HG03064 (cell line): ENCODE results near the gene CXCR5.

ENCODE experiments used
- ATAC-seq: cut with Tn5 transposase; IDR thresholded peaks from one replicate; pipeline ENCODE4 v1.9.1; 2021; ENCODE audit warnings: low read depth; ENCODE audit not compliant: unreplicated experiment

CXCR5 gene

GRCh38 chr11:118911880-118912741 is 28.4 kb downstream of the CXCR5 start:
- ATAC-seq: no peak

DNA sequence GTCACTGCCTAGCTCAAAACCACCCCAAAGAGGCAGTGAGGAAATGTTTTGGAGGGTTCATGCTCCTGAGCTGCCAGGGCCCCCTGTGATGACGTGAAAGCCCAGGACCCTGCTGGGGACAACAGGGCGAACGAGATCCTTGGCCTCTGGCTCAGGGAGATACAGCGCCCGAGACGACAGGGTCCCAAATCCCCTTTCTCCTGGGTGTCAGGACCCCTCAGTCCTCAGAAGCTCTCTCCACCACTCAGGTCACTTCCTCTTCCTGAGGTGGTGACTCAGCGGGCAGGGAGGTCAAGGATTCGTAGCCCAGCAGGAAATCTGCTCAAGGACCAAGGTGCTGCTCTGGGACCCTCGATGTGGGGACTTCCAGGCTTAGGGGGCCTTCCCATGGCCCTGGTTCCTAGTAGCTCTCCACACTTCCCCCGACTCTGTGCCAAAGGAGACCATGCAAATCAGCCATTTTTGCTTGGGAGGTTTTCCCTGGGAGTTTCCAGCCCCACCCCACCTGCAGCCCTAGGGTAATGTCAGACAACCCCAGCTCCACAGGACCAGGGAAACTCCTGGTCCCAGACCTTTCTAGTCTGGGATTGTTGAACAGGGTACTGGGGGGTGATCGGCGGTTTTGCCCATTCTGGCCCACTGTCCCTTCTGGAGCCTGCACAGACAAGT is 29.2 kb downstream of the CXCR5 start:
- ATAC-seq: no peak

- no peak for ATAC-seq
Measured at GRCh38 chr11:118913411-118914125, 29.9 kb downstream of the CXCR5 start.

DNA sequence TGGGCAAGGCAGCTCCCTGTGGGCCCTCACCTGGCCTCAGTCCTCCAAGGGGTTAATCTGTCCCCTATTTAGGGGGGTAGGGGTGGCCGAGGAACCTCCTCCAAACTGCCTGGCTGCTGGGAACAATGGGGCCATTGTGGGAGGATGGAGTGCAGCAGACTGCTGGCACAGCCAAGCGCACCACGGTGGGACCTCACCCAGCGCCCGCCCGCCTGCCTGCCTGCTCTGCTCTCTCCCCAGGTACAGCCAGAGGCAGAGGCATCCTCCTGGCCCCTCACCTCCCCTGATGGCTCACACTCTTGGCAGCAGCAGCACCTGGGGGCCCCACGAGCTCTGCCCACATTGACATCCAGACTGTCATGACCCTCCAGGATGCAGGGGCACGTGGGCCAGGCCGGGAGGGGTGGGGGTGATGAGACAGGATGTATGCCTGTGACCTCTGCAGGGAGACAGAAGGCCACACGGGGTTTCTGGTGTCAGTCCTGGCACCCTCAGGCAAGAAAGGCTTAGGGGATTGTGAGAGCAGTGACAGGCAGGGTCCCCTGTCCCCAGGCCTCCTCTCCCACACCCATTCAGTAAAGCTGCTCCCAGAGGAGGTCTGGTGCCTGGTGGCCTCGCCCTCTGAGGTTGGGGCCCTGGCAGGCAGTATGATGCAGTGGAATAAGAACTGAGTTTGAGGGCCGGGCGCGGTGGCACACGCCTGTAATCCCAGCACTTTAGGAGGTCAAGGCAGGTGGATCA is 30.7 kb downstream of the CXCR5 start:
- no peak for ATAC-seq

GRCh38 chr11:118914987-118915386 is 31.3 kb downstream of the CXCR5 start:
- no peak for ATAC-seq

DNA sequence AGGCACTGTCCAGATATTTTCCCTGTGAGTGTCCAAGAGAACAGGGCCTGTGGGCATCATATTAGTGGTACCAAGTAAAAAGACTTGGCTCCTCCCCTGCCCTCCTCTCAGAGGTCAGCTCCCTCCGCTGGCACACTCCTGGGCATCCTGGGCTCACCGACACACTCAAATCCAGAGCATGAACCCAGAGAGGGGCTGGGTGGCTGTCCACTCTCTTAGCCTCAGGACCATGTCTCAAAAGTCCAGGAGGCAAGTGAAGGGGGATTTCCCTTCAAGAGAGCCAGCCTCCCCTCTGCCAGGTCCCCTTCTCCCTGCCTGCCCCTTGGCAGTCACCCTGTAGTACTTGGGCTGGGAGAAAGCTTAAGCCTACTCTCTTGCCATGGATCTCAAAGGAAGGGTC is 31.7 kb downstream of the CXCR5 start:
- no peak for ATAC-seq

GRCh38 chr11:118915941-118916841 is 32.5 kb downstream of the CXCR5 start:
- ATAC-seq: no peak

DNA sequence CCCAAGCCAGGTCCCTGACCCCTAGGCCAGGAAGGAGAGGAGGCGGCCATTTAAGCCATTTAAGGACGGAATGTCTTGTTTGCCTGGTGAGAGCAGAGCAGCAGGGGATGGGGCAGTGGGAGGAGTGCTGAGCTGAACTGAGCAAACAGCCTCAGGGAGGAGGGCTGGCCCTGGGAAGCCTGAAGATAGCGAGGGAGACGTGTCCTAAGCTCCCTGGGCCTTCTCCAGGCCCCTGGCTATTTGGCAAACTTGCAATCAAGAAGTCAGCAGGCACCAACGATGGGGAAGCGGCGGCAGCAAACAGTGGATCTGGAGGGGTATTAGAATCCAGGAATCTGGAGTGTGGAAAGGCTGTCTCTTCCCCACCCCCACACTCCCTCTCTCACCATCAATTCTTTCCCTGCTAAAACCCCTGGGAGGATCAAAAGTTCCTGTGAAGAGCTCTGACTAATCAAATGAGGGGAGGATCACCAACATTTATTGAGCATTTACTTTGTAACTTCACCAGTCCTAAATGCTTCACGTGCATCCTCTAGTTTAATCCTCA is 33.2 kb downstream of the CXCR5 start:
- no peak for ATAC-seq

DNA sequence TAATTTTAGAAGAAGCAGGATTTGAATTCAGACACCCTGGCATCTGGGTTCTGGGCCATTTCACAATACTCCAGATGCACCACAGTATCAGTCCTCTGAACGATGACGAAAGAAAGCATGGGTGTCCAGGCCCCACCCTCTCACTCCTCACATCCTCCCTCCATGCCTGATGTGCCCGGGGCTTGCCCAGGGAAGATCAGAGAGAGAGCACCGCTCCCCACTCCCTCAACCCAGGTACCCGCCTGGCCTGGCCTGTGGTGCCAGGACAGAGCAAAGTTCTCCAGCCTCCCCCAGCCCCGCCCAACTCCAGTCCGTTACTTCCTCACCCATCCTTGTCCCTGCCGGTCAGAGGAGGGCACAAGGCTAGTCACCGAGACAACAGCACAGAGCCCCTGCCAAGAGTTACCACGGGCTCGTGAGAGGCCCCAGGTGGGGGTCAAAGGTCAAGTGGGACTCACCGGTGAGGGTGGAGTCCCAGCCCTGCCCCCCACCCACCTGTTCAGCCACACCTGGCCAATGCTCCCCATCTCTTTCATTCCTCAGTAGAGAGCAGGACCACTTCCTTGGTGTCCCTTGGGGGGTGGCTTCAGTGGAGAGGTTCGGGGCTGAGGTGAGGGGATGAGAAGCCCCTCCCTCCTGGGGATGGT is 33.9 kb downstream of the CXCR5 start:
- no peak for ATAC-seq

GRCh38 chr11:118918128-118918685 is 34.5 kb downstream of the CXCR5 start:
- no peak for ATAC-seq

DNA sequence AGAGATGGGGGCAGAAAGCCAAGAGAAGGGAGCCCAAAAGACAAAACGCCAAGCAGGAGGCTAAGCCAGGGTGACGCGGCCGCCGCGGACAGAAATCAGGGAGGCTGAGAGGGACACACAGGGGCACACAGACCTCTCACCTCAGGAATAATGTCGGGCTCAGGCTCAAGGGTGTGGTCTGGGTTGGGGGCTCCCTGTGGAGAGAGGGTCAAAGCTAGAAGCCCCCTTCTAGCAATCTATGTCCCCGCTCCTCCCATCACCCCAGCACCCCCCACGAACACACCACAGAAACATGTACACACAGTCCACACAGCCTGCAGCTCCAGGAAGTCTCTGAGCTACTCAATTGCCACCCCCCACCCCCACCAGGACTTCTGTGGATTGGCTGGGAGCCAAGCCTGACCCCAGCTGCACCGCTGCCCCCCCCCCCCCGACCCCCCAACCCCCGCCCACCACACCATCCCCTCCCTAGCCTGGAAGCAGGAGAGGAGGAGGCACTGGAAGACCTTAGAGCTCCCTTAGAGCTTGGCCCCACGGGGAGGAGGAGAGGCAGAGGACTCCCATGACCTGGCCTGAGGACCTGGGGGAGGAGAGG is 35.1 kb downstream of the CXCR5 start:
- ATAC-seq: no peak

DNA sequence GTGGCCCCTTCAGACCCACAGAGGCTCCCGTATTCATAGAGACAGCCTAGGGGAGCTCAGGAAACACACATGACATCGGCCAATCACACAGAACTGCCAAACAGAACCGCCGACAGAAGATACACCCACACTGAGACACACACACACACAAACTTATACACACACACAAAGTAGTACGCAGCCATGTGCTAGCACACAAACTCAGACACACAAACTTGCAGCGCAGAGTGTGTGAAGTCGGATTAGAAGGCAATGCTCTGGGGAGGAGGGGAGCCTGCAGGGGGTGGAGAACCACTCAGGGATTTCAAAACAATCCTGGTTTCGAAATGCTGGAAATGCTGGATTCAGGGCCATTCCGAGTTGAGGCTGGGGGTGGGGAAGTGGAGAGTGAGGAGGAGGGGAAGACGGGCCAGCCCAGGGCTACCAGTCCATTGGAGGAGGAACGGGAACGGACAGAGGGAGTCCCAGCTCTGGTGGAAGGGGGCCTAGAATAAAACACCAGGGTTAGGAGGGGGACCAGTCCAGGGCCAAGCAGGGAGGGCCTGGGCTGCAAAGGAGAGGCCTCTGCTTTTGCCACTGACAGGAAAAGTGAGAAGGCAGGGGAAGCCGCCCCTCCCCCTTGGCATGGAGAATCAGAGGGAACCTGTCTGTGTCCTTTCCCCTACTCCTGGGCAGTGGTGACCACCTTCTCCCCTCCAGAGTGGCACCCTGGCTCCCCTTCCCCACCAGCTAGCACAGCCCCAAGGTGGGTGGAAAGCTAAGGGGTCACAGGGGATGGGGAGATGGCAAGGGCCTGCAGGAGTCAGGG is 37.6 kb downstream of the CXCR5 start:
- ATAC-seq: no peak

- no peak for ATAC-seq
Measured at GRCh38 chr11:118921929-118922744, 38.4 kb downstream of the CXCR5 start.

GRCh38 chr11:118922745-118923627 is 39.3 kb downstream of the CXCR5 start:
- no peak for ATAC-seq

DNA sequence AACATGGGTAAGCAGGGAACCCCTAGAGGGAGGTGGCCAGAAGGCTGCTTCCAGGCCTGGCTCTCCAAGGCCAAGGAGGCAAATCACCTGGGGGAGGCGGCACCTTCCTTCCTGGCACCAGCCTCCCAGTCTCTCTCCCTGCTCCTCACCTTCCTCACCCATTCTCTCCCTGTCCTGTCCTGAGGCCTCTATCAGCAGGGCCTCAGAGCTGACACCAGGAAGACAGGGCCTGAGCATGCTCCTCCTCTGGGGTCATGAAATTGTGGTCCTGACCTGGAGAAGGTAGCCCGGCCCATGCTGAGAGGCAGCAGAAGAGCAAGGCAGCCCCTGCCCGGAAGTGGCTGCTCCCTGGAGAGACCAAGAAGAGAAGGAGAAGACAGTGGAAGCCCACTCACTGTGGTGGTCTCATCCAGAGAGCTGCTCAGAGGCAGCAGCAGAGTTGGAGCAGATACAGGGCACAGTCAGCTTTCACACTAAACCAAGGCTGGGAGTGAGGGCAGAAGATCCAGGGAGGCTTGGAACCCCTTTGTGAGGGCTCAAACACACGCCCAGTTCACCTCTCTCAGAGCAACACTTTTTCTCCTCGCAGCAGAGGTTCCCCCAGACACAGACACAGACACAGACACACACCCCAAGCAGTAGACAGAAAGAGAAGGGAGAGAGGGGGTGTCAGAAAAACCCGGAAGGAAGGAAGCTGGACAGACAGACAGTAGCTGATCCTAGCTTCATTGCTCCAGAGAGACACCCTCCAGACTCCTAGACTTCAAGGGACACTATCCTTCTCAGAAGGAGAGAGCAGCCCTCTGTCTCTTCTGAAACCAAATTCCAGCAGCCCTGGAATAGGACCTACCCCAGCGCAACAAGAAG is 40.3 kb downstream of the CXCR5 start:
- no peak for ATAC-seq
